ENCODE data around the gene MAGI2. TPM values are rescaled to one million over a fixed set of nuclear protein-coding genes. Genes with fewer than 3 reads are reported as not detected.

MAGI2 gene
- total RNA-seq, 1 donor from 2014 or later = 6.9 TPM

GRCh38 chr7:78121888-78122287, 1331.6 kb downstream of the MAGI2 start:
- TF ChIP-seq CTCF (IDR thresholded peaks at IDR 0.05) (no peak), POLR2A (IDR thresholded peaks at IDR 0.05) (no peak), POLR2AphosphoS5 (IDR thresholded peaks at IDR 0.05; ENCODE audit: insufficient read depth in 1 of 2, low read depth in 1 of 2) (no peak)
- H3K36me3 ChIP-seq = no peaks in the 10 kb centered on the region
- H3K9me3 ChIP-seq = no peaks in the 10 kb centered on the region
- H3K4me3 ChIP-seq = no peak overlapping the region
- intact Hi-C loops (cut with DNase I) = no loop called here
- no peaks in the 10 kb centered on the region for H3K27me3 ChIP-seq
- no peak for DNase-seq (ENCODE audit: extremely low spot score in 2 of 2)
- H3K4me1 ChIP-seq = no peaks in the 10 kb centered on the region
- H3K27ac ChIP-seq = no peak overlapping the region

GRCh38 chr7:78118470-78118869, 1335.0 kb downstream of the MAGI2 start:
- no peak for DNase-seq (ENCODE audit: extremely low spot score in 2 of 2)
- Histone ChIP-seq H3K27me3 (no peaks in the 10 kb centered on the region), H3K36me3 (no peaks in the 10 kb centered on the region), H3K9me3 (no peaks in the 10 kb centered on the region), H3K27ac (no peak overlapping the region), H3K4me1 (no peaks in the 10 kb centered on the region), H3K4me3 (no peak overlapping the region)
- intact Hi-C loops (cut with DNase I) = no loop called here
- TF ChIP-seq POLR2A (IDR thresholded peaks at IDR 0.05) (no peak), CTCF (IDR thresholded peaks at IDR 0.05) (no peak), POLR2AphosphoS5 (IDR thresholded peaks at IDR 0.05; ENCODE audit: insufficient read depth in 1 of 2, low read depth in 1 of 2) (no peak)

GRCh38 chr7:78115876-78116275, 1337.6 kb downstream of the MAGI2 start:
- Histone ChIP-seq H3K27ac (no peak overlapping the region), H3K4me1 (no peaks in the 10 kb centered on the region), H3K36me3 (no peaks in the 10 kb centered on the region), H3K27me3 (no peaks in the 10 kb centered on the region), H3K9me3 (no peaks in the 10 kb centered on the region), H3K4me3 (no peak overlapping the region)
- TF ChIP-seq POLR2AphosphoS5 (IDR thresholded peaks at IDR 0.05; ENCODE audit: insufficient read depth in 1 of 2, low read depth in 1 of 2) = no peak
- TF ChIP-seq POLR2A (IDR thresholded peaks at IDR 0.05) = no peak
- TF ChIP-seq CTCF (IDR thresholded peaks at IDR 0.05) = no peak
- no peak for DNase-seq (ENCODE audit: extremely low spot score in 2 of 2)
- intact Hi-C loops (cut with DNase I) = no loop called here

GRCh38 chr7:78114993-78115392, 1338.5 kb downstream of the MAGI2 start:
- H3K4me3 ChIP-seq = no peak overlapping the region
- no peaks in the 10 kb centered on the region for H3K9me3 ChIP-seq
- no peaks in the 10 kb centered on the region for H3K27me3 ChIP-seq
- DNase-seq (ENCODE audit: extremely low spot score in 2 of 2) = no peak
- intact Hi-C loops (cut with DNase I) = no loop called here
- no peaks in the 10 kb centered on the region for H3K36me3 ChIP-seq
- no peaks in the 10 kb centered on the region for H3K4me1 ChIP-seq
- no peak overlapping the region for H3K27ac ChIP-seq
- TF ChIP-seq POLR2A (IDR thresholded peaks at IDR 0.05) (no peak), POLR2AphosphoS5 (IDR thresholded peaks at IDR 0.05; ENCODE audit: insufficient read depth in 1 of 2, low read depth in 1 of 2) (no peak), CTCF (IDR thresholded peaks at IDR 0.05) (no peak)

GRCh38 chr7:78112488-78112887, 1341.0 kb downstream of the MAGI2 start:
- intact Hi-C loops (cut with DNase I) = no loop called here
- Histone ChIP-seq H3K4me1 (no peaks in the 10 kb centered on the region), H3K9me3 (no peaks in the 10 kb centered on the region), H3K27ac (no peak overlapping the region), H3K36me3 (no peaks in the 10 kb centered on the region), H3K27me3 (no peaks in the 10 kb centered on the region), H3K4me3 (no peak overlapping the region)
- DNase-seq (ENCODE audit: extremely low spot score in 2 of 2) = no peak
- TF ChIP-seq POLR2AphosphoS5 (IDR thresholded peaks at IDR 0.05; ENCODE audit: insufficient read depth in 1 of 2, low read depth in 1 of 2) = no peak
- TF ChIP-seq POLR2A (IDR thresholded peaks at IDR 0.05) = no peak
- TF ChIP-seq CTCF (IDR thresholded peaks at IDR 0.05) = no peak
